K562 (cell line): Measurements from ENCODE around the gene BAIAP3. TPM values are rescaled to one million over a fixed set of nuclear protein-coding genes. Genes with fewer than 3 reads are reported as not detected.

Experiments used
- EGR1 ChIP-seq: fragments of 450-650 bp; conservative IDR thresholded peaks from 2 replicates; pipeline ENCODE4 v1.6.1; 2017; ENCODE audit warnings: mild to moderate bottlenecking
- POLR2AphosphoS5 ChIP-seq: IDR thresholded peaks from 2 replicates; pipeline ENCODE4 v1.6.1; 2011; ENCODE audit warnings: mild to moderate bottlenecking, low read depth, low read length, moderate library complexity; ENCODE audit not compliant: control insufficient read depth, insufficient read depth
- RB1 ChIP-seq: fragments of 450-650 bp; IDR thresholded peaks from 2 replicates; pipeline ENCODE4 v1.6.1; 2017; ENCODE audit warnings: low read depth, mild to moderate bottlenecking
- ZFP30 ChIP-seq: fragments of 250-450 bp; sonication (Bioruptor Pico); IDR thresholded peaks from 2 replicates; pipeline ENCODE4 v1.8.0; 2022; ENCODE audit warnings: moderate library complexity, mild to moderate bottlenecking, inconsistent platforms, borderline replicate concordance
- ZNF224 ChIP-seq: sonication (generic); formaldehyde crosslinking; IDR thresholded peaks from 2 replicates; pipeline ENCODE4 v1.8.0; 2022; ENCODE audit warnings: mild to moderate bottlenecking, missing genetic modification reagents
- ZNF311 ChIP-seq: fragments of 250-450 bp; sonication (Bioruptor Pico); IDR thresholded peaks from 2 replicates; pipeline ENCODE4 v1.4.0; 2020; ENCODE audit warnings: mild to moderate bottlenecking, moderate library complexity
- ZNF586 ChIP-seq: fragments of 450-650 bp; formaldehyde crosslinking; conservative IDR thresholded peaks from 2 replicates; pipeline ENCODE4 v1.4.0; 2020; ENCODE audit warnings: mild to moderate bottlenecking, moderate library complexity
- polyA plus RNA-seq, 8 experiments: library from polyadenylated mRNA; depleted of rRNA in 4 of 8; stranded (reverse) in 5 of 8; unstranded in 3 of 8; fragments of >200 nt; fragmentation: Nextera tagmentation in 2 of 8; fragmentation: Illumina TruSeq in 1 of 8; extraction: Ambion mirVana in 2 of 8; extraction: Trizol in 1 of 8; gene quantifications; 2 replicates each; pipeline versions ENCODE4 v1.2.1 to v1.2.3, GENCODE V29; 2011 to 2014; ENCODE audit warnings: inconsistent platforms in 1 of 8, missing spikeins in 1 of 8
- total RNA-seq, 7 experiments: library from RNA; depleted of rRNA in 6 of 7; stranded (reverse); fragments of >200 nt in 6 of 7; fragmentation: Illumina TruSeq in 2 of 7; extraction: Trizol in 2 of 7; gene quantifications; 2 replicates each; pipeline versions ENCODE4 v1.2.1 to v1.2.3, GENCODE V29; 2011 to 2021; ENCODE audit warnings: low replicate concordance in 1 of 7
- TF ChIP-seq, protein P1 (sequence below): fragments of 250-450 bp; sonication (Bioruptor Pico); IDR thresholded peaks from 2 replicates; pipeline ENCODE4 v1.4.0; 2020
- TF ChIP-seq, protein P2 (sequence below), 3 experiments: IDR thresholded peaks in 2 of 3; conservative IDR thresholded peaks in 1 of 3; 2 replicates each; pipeline ENCODE4 v1.5.1; 2011 to 2012; ENCODE audit warnings: low read length in 3 of 3, mild to moderate bottlenecking in 3 of 3, control low read depth in 2 of 3, improper control_type of control experiment in 1 of 3, inconsistent platforms in 1 of 3, low read depth in 1 of 3, mixed read lengths in 1 of 3, moderate library complexity in 1 of 3; ENCODE audit not compliant: insufficient read depth in 2 of 3

The BAIAP3 gene
- total and polyA plus RNA-seq, 9 of the 15 experiments (the other 6 are each of a cell fraction or from before 2014, with no cell fraction given) = 0.03 to 4.5 (median 0.57) TPM; not detected in 1

DNA sequence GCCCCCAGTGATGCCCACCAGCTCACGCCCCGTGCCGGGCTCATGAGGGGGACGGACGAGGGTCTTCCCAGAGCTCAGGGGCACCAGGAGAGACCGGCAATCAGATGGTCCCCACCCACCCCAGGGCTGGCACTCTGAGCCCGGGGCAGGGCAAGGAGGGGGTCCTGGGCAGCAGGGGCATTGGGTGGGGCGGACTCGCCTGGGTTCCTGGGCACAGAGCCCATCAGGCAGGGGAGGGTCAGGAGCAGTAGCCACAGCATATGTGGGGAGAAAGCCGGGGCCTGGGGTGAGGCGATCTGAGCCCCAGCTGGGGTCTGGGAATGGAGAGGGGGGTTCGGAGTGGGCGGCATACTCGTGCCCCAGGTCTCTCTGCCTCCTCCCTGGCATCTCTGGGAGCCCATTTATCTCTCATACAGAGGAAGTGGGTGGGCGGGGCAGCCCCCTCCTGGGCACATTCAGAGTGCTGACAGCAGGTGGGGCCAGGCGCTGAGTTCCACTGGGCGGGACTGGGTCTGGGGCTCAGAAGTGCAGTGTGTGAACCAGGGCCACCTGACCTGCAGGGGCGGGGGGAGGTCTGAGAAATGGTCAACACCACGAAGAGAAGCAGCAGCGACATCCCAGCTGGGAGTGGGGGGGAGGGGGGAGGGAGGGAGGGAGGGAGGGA lies 44.5 kb upstream of the BAIAP3 start (continued):
- TF ChIP-seq EGR1 (0 out of 2 replicates have a peak, but pooled peaks have one; percentile 9), ZNF224 (no peak), RB1 (no peak), POLR2AphosphoS5 (no peak), ZNF311 (CRISPR knock-in tag) (no peak), ZNF586 (CRISPR knock-in tag) (no peak), ZFP30 (no peak)
- TF ChIP-seq, protein P1, sequence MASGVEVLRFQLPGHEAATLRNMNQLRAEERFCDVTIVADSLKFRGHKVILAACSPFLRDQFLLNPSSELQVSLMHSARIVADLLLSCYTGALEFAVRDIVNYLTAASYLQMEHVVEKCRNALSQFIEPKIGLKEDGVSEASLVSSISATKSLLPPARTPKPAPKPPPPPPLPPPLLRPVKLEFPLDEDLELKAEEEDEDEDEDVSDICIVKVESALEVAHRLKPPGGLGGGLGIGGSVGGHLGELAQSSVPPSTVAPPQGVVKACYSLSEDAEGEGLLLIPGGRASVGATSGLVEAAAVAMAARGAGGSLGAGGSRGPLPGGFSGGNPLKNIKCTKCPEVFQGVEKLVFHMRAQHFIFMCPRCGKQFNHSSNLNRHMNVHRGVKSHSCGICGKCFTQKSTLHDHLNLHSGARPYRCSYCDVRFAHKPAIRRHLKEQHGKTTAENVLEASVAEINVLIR (CRISPR knock-in tag) = no peak
- TF ChIP-seq, protein P2, sequence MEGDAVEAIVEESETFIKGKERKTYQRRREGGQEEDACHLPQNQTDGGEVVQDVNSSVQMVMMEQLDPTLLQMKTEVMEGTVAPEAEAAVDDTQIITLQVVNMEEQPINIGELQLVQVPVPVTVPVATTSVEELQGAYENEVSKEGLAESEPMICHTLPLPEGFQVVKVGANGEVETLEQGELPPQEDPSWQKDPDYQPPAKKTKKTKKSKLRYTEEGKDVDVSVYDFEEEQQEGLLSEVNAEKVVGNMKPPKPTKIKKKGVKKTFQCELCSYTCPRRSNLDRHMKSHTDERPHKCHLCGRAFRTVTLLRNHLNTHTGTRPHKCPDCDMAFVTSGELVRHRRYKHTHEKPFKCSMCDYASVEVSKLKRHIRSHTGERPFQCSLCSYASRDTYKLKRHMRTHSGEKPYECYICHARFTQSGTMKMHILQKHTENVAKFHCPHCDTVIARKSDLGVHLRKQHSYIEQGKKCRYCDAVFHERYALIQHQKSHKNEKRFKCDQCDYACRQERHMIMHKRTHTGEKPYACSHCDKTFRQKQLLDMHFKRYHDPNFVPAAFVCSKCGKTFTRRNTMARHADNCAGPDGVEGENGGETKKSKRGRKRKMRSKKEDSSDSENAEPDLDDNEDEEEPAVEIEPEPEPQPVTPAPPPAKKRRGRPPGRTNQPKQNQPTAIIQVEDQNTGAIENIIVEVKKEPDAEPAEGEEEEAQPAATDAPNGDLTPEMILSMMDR (IDR thresholded peaks at IDR 0.05 in 2 of 3, conservative IDR thresholded peaks at IDR 0.05 in 1 of 3; ENCODE audit: insufficient read depth in 2 of 3, low read depth in 1 of 3, low read length in 3 of 3) = 0 out of 6 replicates have a peak, but pooled peaks of 1 of the 3 experiments have one; percentile 6
